Skeletal muscle tissue (tissue), 4 donors: ENCODE results near the gene ZNRF3. TPM values are rescaled to one million over a fixed set of nuclear protein-coding genes. Genes with fewer than 3 reads are reported as not detected.

ENCODE experiments used
- H3K27ac ChIP-seq: one replicate; pipeline ENCODE4 v1.7.0; 2013; ENCODE audit warnings: mild to moderate bottlenecking, low read depth, low read length, inconsistent platforms
- H3K27me3 ChIP-seq, 3 donors: one replicate each; pipeline ENCODE4 v1.7.0; 2013; ENCODE audit warnings: low read length in 3 of 3; ENCODE audit not compliant: control insufficient read depth in 3 of 3, insufficient read depth in 3 of 3
- H3K36me3 ChIP-seq, 3 donors: one replicate each; pipeline ENCODE4 v1.7.0; 2013; ENCODE audit warnings: low read length in 3 of 3; ENCODE audit not compliant: control insufficient read depth in 3 of 3, insufficient read depth in 3 of 3
- H3K4me1 ChIP-seq, 3 donors: one replicate each; pipeline ENCODE4 v1.7.0; 2013; ENCODE audit warnings: low read length in 3 of 3, mild to moderate bottlenecking in 3 of 3; ENCODE audit not compliant: control insufficient read depth in 3 of 3, insufficient read depth in 3 of 3
- H3K4me3 ChIP-seq, 3 donors: one replicate each; pipeline ENCODE4 v1.7.0; 2013; ENCODE audit warnings: low read length in 3 of 3
- H3K9ac ChIP-seq, 3 donors: one replicate each; pipeline ENCODE4 v1.7.0; 2013; ENCODE audit warnings: low read length in 3 of 3, mild to moderate bottlenecking in 3 of 3, moderate library complexity in 2 of 3, low read depth in 1 of 3
- H3K9me3 ChIP-seq, 3 donors: one replicate each; pipeline ENCODE4 v1.7.0; 2013; ENCODE audit warnings: low read length in 3 of 3; ENCODE audit not compliant: control insufficient read depth in 3 of 3
- total RNA-seq: library from RNA; depleted of rRNA; stranded (reverse); fragments of >200 nt; gene quantifications from one replicate; pipeline ENCODE4 v1.2.3, GENCODE V29; 2014
- donor health status: Osteomylitis.

Gene ZNRF3
- total RNA-seq, 1 donor from 2014 or later = 7.3 TPM

GRCh38 chr22:28978863-28979796 is 95.8 kb downstream of the ZNRF3 start:
- H3K27ac ChIP-seq = peak overlapping the region; percentile 81
- H3K4me1 ChIP-seq = peaks cover 22 to 34% (median 26%) of the 10 kb centered on the region in 3 donors
- H3K9me3 ChIP-seq = no peaks in the 10 kb centered on the region
- H3K36me3 ChIP-seq = no peaks in the 10 kb centered on the region
- H3K4me3 ChIP-seq = no peak overlapping the region
- H3K27me3 ChIP-seq = no peaks in the 10 kb centered on the region
- no peak overlapping the region for H3K9ac ChIP-seq

- H3K4me1 ChIP-seq = peaks cover 22 to 34% (median 26%) of the 10 kb centered on the region in 3 donors
- no peak overlapping the region for H3K4me3 ChIP-seq
- H3K9me3 ChIP-seq = no peaks in the 10 kb centered on the region
- H3K9ac ChIP-seq = no peak overlapping the region
- no peak overlapping the region for H3K27ac ChIP-seq
- H3K36me3 ChIP-seq = no peaks in the 10 kb centered on the region
- no peaks in the 10 kb centered on the region for H3K27me3 ChIP-seq
Measured at GRCh38 chr22:28980326-28980725, 97.0 kb downstream of the ZNRF3 start.

- no peak overlapping the region for H3K27ac ChIP-seq
- no peak overlapping the region for H3K4me3 ChIP-seq
- no peaks in the 10 kb centered on the region for H3K36me3 ChIP-seq
- no peaks in the 10 kb centered on the region for H3K27me3 ChIP-seq
- H3K4me1 ChIP-seq = peaks cover 21 to 32% (median 23%) of the 10 kb centered on the region in 3 donors
- no peak overlapping the region for H3K9ac ChIP-seq
- no peaks in the 10 kb centered on the region for H3K9me3 ChIP-seq
Measured at GRCh38 chr22:28981818-28982499, 98.6 kb downstream of the ZNRF3 start.

- H3K4me3 ChIP-seq = no peak overlapping the region
- H3K9ac ChIP-seq = no peak overlapping the region
- H3K36me3 ChIP-seq = peaks cover 0 to 6% (median 4%) of the 10 kb centered on the region in 3 donors
- H3K27ac ChIP-seq = no peak overlapping the region
- H3K4me1 ChIP-seq = peaks cover 12 to 24% (median 17%) of the 10 kb centered on the region in 3 donors
- H3K27me3 ChIP-seq = no peaks in the 10 kb centered on the region
- H3K9me3 ChIP-seq = no peaks in the 10 kb centered on the region
Measured at GRCh38 chr22:28983190-28983589, 99.8 kb downstream of the ZNRF3 start.

GRCh38 chr22:28983788-28984441 is 100.5 kb downstream of the ZNRF3 start:
- Histone ChIP-seq H3K4me1 (peaks cover 5 to 18% (median 10%) of the 10 kb centered on the region in 3 donors), H3K9me3 (no peaks in the 10 kb centered on the region), H3K36me3 (peaks cover 0 to 6% (median 6%) of the 10 kb centered on the region in 3 donors), H3K27me3 (no peaks in the 10 kb centered on the region), H3K9ac (no peak overlapping the region), H3K27ac (no peak overlapping the region), H3K4me3 (no peak overlapping the region)

- Histone ChIP-seq H3K4me3 (no peak overlapping the region), H3K36me3 (peaks cover 0 to 6% (median 6%) of the 10 kb centered on the region in 3 donors), H3K27me3 (no peaks in the 10 kb centered on the region), H3K9ac (no peak overlapping the region), H3K4me1 (peaks cover 0 to 11% (median 5%) of the 10 kb centered on the region in 3 donors), H3K9me3 (no peaks in the 10 kb centered on the region), H3K27ac (no peak overlapping the region)
Measured at GRCh38 chr22:28984482-28985158, 101.2 kb downstream of the ZNRF3 start.

- no peaks in the 10 kb centered on the region for H3K9me3 ChIP-seq
- no peaks in the 10 kb centered on the region for H3K27me3 ChIP-seq
- H3K9ac ChIP-seq = no peak overlapping the region
Measured at GRCh38 chr22:28985581-28986290, 102.4 kb downstream of the ZNRF3 start.

GRCh38 chr22:28986366-28986765 is 103.0 kb downstream of the ZNRF3 start:
- Histone ChIP-seq H3K27ac (no peak overlapping the region), H3K9ac (no peak overlapping the region), H3K4me1 (peaks cover 0 to 8% (median 0%) of the 10 kb centered on the region in 3 donors), H3K27me3 (no peaks in the 10 kb centered on the region), H3K9me3 (no peaks in the 10 kb centered on the region), H3K36me3 (peaks cover 0 to 10% (median 6%) of the 10 kb centered on the region in 3 donors), H3K4me3 (no peak overlapping the region)

More at GRCh38 chr22:28985581-28986290, 102.4 kb downstream of the ZNRF3 start:
- H3K4me1 ChIP-seq = peaks cover 0 to 8% (median 0%) of the 10 kb centered on the region in 3 donors
- peaks cover 0 to 10% (median 6%) of the 10 kb centered on the region in 3 donors for H3K36me3 ChIP-seq
- no peak overlapping the region for H3K27ac ChIP-seq
- no peak overlapping the region for H3K4me3 ChIP-seq

- no peaks in the 10 kb centered on the region for H3K27me3 ChIP-seq
- H3K36me3 ChIP-seq = peaks cover 0 to 10% (median 6%) of the 10 kb centered on the region in 3 donors
- no peak overlapping the region for H3K9ac ChIP-seq
- no peak overlapping the region for H3K27ac ChIP-seq
- no peaks in the 10 kb centered on the region for H3K9me3 ChIP-seq
- H3K4me3 ChIP-seq = no peak overlapping the region
- peaks cover 6 to 14% (median 10%) of the 10 kb centered on the region in 3 donors for H3K4me1 ChIP-seq
Measured at GRCh38 chr22:28988457-28988856, 105.1 kb downstream of the ZNRF3 start.
